ENCODE measurements around the gene FSTL4. TPM values are rescaled to one million over a fixed set of nuclear protein-coding genes. Genes with fewer than 3 reads are reported as not detected.

The FSTL4 gene
- total RNA-seq, 4 donors from 2014 or later = 0.27 to 1.6 (median 0.35) TPM; not detected in 1

DNA sequence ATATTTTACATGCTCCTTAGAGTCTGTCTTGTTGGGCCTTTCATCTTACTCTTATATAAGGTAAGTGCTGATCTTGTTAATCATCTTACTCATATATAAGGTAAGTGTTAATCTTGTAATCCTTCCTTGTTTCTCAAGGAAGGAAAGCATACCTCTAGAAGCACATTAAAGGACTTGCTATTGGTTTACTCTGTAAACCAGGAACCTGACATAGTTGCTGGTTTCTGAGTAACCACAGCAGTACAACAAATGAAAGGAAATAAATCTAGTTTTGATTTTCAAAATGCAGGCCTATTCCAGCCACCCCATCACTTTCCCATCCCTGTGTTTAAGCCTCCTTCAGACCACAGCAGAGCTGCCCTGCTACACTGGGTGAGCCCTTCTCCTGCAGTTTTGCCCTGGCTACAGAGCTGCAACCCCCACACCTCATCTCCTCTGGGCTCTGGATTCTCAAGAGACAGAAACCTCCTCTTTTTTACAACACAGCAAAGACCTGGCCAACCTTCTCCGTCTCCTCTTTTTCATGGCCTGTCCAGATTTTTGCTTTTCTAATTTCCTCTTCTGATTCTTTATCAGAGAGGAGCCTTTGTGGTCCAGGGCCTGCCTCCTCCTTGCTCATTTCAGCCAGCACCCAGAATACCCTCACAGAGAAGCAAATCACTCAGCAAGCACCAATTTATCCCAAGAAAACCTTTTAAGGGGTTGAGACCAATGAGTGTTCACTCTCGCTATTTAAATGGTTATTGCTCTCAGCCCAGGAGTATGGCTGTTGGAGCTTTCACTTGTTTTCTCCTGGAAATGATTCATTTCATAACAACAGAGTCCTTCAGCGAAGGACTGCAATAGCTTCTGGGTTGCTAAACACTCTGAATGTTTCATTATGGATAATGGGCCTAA is 103.2 kb downstream of the FSTL4 start:
- Histone ChIP-seq H3K36me3 (no peaks in the 10 kb centered on the region), H3K9me3 (no peaks in the 10 kb centered on the region), H3K27ac (no peak overlapping the region), H3K4me3 (no peak overlapping the region), H3K27me3 (no peaks in the 10 kb centered on the region), H3K4me1 (no peaks in the 10 kb centered on the region)
- TF ChIP-seq, protein P1, sequence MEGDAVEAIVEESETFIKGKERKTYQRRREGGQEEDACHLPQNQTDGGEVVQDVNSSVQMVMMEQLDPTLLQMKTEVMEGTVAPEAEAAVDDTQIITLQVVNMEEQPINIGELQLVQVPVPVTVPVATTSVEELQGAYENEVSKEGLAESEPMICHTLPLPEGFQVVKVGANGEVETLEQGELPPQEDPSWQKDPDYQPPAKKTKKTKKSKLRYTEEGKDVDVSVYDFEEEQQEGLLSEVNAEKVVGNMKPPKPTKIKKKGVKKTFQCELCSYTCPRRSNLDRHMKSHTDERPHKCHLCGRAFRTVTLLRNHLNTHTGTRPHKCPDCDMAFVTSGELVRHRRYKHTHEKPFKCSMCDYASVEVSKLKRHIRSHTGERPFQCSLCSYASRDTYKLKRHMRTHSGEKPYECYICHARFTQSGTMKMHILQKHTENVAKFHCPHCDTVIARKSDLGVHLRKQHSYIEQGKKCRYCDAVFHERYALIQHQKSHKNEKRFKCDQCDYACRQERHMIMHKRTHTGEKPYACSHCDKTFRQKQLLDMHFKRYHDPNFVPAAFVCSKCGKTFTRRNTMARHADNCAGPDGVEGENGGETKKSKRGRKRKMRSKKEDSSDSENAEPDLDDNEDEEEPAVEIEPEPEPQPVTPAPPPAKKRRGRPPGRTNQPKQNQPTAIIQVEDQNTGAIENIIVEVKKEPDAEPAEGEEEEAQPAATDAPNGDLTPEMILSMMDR (IDR thresholded peaks at IDR 0.05) = no peak
- no peak for TF ChIP-seq POLR2A (IDR thresholded peaks at IDR 0.05)
- DNase-seq = no peak

GRCh38 chr5:133508331-133508730 is 104.0 kb downstream of the FSTL4 start:
- TF ChIP-seq POLR2A (IDR thresholded peaks at IDR 0.05) = no peak
- TF ChIP-seq, protein P1 (IDR thresholded peaks at IDR 0.05) = no peak
- Histone ChIP-seq H3K27me3 (no peaks in the 10 kb centered on the region), H3K4me1 (no peaks in the 10 kb centered on the region), H3K4me3 (no peak overlapping the region), H3K9me3 (no peaks in the 10 kb centered on the region), H3K36me3 (no peaks in the 10 kb centered on the region), H3K27ac (no peak overlapping the region)
- no peak for DNase-seq

DNA sequence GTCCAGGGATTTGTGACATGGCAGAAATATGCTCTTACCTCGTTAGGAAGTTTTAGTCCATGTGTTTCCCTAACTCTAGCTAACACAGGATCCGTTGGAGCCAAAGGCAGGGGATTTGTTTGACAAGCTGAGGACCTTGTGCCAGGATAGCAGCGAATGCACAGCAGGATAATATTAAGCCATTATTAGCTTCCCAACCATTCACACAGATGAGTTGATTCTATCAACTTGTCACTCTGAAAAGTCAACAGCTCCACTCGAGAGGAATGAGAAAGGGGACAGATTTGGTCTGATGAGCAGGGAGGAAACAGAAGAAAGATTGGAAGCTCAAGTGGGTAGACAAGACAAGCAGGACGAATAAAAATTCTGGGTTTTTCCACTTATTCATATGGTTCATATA is 106.2 kb downstream of the FSTL4 start:
- H3K27me3 ChIP-seq = no peaks in the 10 kb centered on the region
- no peaks in the 10 kb centered on the region for H3K36me3 ChIP-seq
- no peaks in the 10 kb centered on the region for H3K4me1 ChIP-seq
- H3K27ac ChIP-seq = no peak overlapping the region
- H3K9me3 ChIP-seq = no peaks in the 10 kb centered on the region
- TF ChIP-seq, protein P1 (IDR thresholded peaks at IDR 0.05) = no peak
- no peak for TF ChIP-seq POLR2A (IDR thresholded peaks at IDR 0.05)
- H3K4me3 ChIP-seq = no peak overlapping the region
- DNase-seq = no peak

GRCh38 chr5:133503511-133503910 is 108.8 kb downstream of the FSTL4 start:
- H3K36me3 ChIP-seq = no peaks in the 10 kb centered on the region
- no peaks in the 10 kb centered on the region for H3K4me1 ChIP-seq
- no peak overlapping the region for H3K27ac ChIP-seq
- no peak for TF ChIP-seq POLR2A (IDR thresholded peaks at IDR 0.05)
- TF ChIP-seq, protein P1 (IDR thresholded peaks at IDR 0.05) = no peak
- no peaks in the 10 kb centered on the region for H3K27me3 ChIP-seq
- no peak overlapping the region for H3K4me3 ChIP-seq
- DNase-seq = no peak
- H3K9me3 ChIP-seq = no peaks in the 10 kb centered on the region

GRCh38 chr5:133499895-133500294 is 112.4 kb downstream of the FSTL4 start:
- DNase-seq = no peak
- Histone ChIP-seq H3K4me3 (no peak overlapping the region), H3K4me1 (no peaks in the 10 kb centered on the region), H3K27ac (no peak overlapping the region), H3K27me3 (no peaks in the 10 kb centered on the region), H3K9me3 (no peaks in the 10 kb centered on the region), H3K36me3 (no peaks in the 10 kb centered on the region)
- TF ChIP-seq POLR2A (IDR thresholded peaks at IDR 0.05) = no peak
- TF ChIP-seq, protein P1 (IDR thresholded peaks at IDR 0.05) = no peak

Data from Peyer's patch (tissue), 4 donors.